IMR-90 (cell line): Measurements from ENCODE around the gene KEAP1.

Experiments used
- BHLHE40 ChIP-seq: fragments of 150-350 bp; IDR thresholded peaks from 2 replicates; pipeline ENCODE4 v1.6.1; 2016; ENCODE audit warnings: mild to moderate bottlenecking, low read depth, low read length
- CEBPB ChIP-seq: IDR thresholded peaks from 2 replicates; pipeline ENCODE4 v1.6.1; 2012; ENCODE audit warnings: low read depth, low read length, improper control_type of control experiment
- CHD1 ChIP-seq: IDR thresholded peaks from 2 replicates; pipeline ENCODE4 v1.6.1; 2012; ENCODE audit warnings: low read depth, low read length, improper control_type of control experiment
- CTCF ChIP-seq: conservative IDR thresholded peaks from 2 replicates; pipeline ENCODE4 v1.5.1; 2012; ENCODE audit warnings: mild to moderate bottlenecking, low read depth, low read length, improper control_type of control experiment
- MAFK ChIP-seq: IDR thresholded peaks from 2 replicates; pipeline ENCODE4 v1.6.1; 2012; ENCODE audit warnings: low read depth, low read length, improper control_type of control experiment
- POLR2A ChIP-seq: IDR thresholded peaks from 2 replicates; pipeline ENCODE4 v1.6.1; 2012; ENCODE audit warnings: mild to moderate bottlenecking, low read depth, low read length
- RAD21 ChIP-seq: IDR thresholded peaks from 2 replicates; pipeline ENCODE4 v1.6.1; 2012; ENCODE audit warnings: low read length, improper control_type of control experiment
- RCOR1 ChIP-seq: IDR thresholded peaks from 2 replicates; pipeline ENCODE4 v1.6.1; 2012; ENCODE audit warnings: mild to moderate bottlenecking, low read length, improper control_type of control experiment; ENCODE audit not compliant: insufficient replicate concordance
- SMC3 ChIP-seq: fragments of 150-350 bp; IDR thresholded peaks from 2 replicates; pipeline ENCODE4 v1.6.1; 2016; ENCODE audit warnings: low read depth, mild to moderate bottlenecking, antibody characterized with exemption, low read length, moderate library complexity
- USF2 ChIP-seq: fragments of 150-350 bp; IDR thresholded peaks from 2 replicates; pipeline ENCODE4 v1.6.1; 2017; ENCODE audit warnings: mild to moderate bottlenecking, antibody characterized with exemption, low read length, low read depth

- TF ChIP-seq CTCF = no peak
- no peak for TF ChIP-seq RCOR1
- no peak for TF ChIP-seq CHD1
- TF ChIP-seq RAD21 = no peak
- TF ChIP-seq POLR2A = no peak
- TF ChIP-seq MAFK = no peak
- no peak for TF ChIP-seq SMC3
- no peak for TF ChIP-seq CEBPB
- no peak for TF ChIP-seq USF2
- no peak for TF ChIP-seq BHLHE40
Observed at GRCh38 chr19:10467104-10467706, 36.0 kb downstream of the KEAP1 start.
